H1 (cell line): Measurements from ENCODE around the gene ELF4.

Experiments used
- BACH1 ChIP-seq: IDR thresholded peaks from 2 replicates; pipeline ENCODE4 v1.6.1; 2012; ENCODE audit warnings: low read length, improper control_type of control experiment
- CTBP2 ChIP-seq: IDR thresholded peaks from 2 replicates; pipeline ENCODE4 v1.7.0; 2011; ENCODE audit warnings: borderline replicate concordance, mild to moderate bottlenecking, moderate library complexity, mixed read lengths, low read length; ENCODE audit not compliant: insufficient read depth, insufficient read length
- CTCF ChIP-seq, 3 experiments: IDR thresholded peaks; 1 replicate in 2 of 3; 2 replicates in 1 of 3; pipeline versions ENCODE4 v1.5.1 to v1.6.1; 2011; ENCODE audit warnings: low read length in 3 of 3, mild to moderate bottlenecking in 3 of 3, inconsistent platforms in 2 of 3, low read depth in 1 of 3, moderate library complexity in 1 of 3; ENCODE audit not compliant: insufficient read depth in 1 of 3; ENCODE audit errors: control extremely low read depth in 1 of 3
- EZH2 ChIP-seq: fragments of 200-600 bp; sonication (generic); IDR thresholded peaks from 2 replicates; pipeline ENCODE4 v1.7.1; 2012; ENCODE audit warnings: low read depth, mild to moderate bottlenecking, moderate library complexity, low read length, inconsistent platforms; ENCODE audit not compliant: severe bottlenecking
- TEAD4 ChIP-seq: IDR thresholded peaks from 2 replicates; pipeline ENCODE4 v1.6.1; 2012; ENCODE audit warnings: low read depth, low read length, inconsistent platforms, mixed read lengths

- TF ChIP-seq BACH1 (no peak), EZH2 (no peak), TEAD4 (no peak), CTCF (IDR thresholded peaks at IDR 0.05; ENCODE audit: control extremely low read depth in 1 of 3, insufficient read depth in 1 of 3, low read depth in 1 of 3, low read length in 3 of 3) (no peak), CTBP2 (no peak)
Observed at GRCh38 chrX:130039847-130040246, 70.5 kb downstream of the ELF4 start.
